Activated CD8-positive, alpha-beta T cell treated with anti-CD3 and anti-CD28 coated beads for 36 hours (primary cell): ENCODE measurements around the gene NFKBIA. TPM values are rescaled to one million over a fixed set of nuclear protein-coding genes. Genes with fewer than 3 reads are reported as not detected.

Source experiments
- ATAC-seq: fragments of 200-7000 bp; cut with Tn5 transposase; one replicate; pipeline ENCODE4 v1.10.0; 2021; ENCODE audit warnings: mild to moderate bottlenecking, moderate library complexity
- CTCF ChIA-PET: fragments of 350-600 bp; sonication (Branson Sonifier 250); formaldehyde crosslinking; loops from one replicate; lab custom pipeline; 2021; ENCODE audit warnings: antibody characterized with exemption; lab: Charles Lee
- POLR2A ChIA-PET: fragments of 350-600 bp; sonication (Branson Sonifier 250); formaldehyde crosslinking; loops from one replicate; lab custom pipeline; 2021; ENCODE audit warnings: antibody characterized with exemption; lab: Charles Lee
- DNase-seq: peaks from one replicate; pipeline ENCODE4 v3.0.0-alpha.2; 2020
- H3K27ac Mint-ChIP-seq: one replicate; pipeline ENCODE4 v1.8.0; 2021; ENCODE audit warnings: mild to moderate bottlenecking, mixed read lengths
- H3K27me3 Mint-ChIP-seq: one replicate; pipeline ENCODE4 v1.8.0; 2021; ENCODE audit warnings: mixed read lengths
- H3K36me3 Mint-ChIP-seq: one replicate; pipeline ENCODE4 v1.8.0; 2021; ENCODE audit warnings: low read depth, mixed read lengths
- H3K4me1 Mint-ChIP-seq: one replicate; pipeline ENCODE4 v1.8.0; 2021; ENCODE audit warnings: low read depth, mixed read lengths
- H3K4me3 Mint-ChIP-seq: one replicate; pipeline ENCODE4 v1.8.0; 2021; ENCODE audit warnings: mild to moderate bottlenecking, moderate library complexity, mixed read lengths
- H3K9me3 Mint-ChIP-seq: one replicate; pipeline ENCODE4 v1.8.0; 2021; ENCODE audit warnings: mixed read lengths
- intact Hi-C: fragments of 100-400 bp; cut with micrococcal nuclease; formaldehyde crosslinking; loops from one replicate; pipeline ENCODE4 v1.10.0; 2022
- total RNA-seq, 2 experiments: library from RNA; stranded (reverse); gene quantifications; one replicate each; pipeline ENCODE4 v1.2.3, GENCODE V29; 2021
- TF ChIP-seq, protein P1 (sequence below): fragments of 200-600 bp; IDR thresholded peaks from one replicate; pipeline ENCODE4 v1.8.0; 2022; ENCODE audit warnings: antibody characterized with exemption, mild to moderate bottlenecking

NFKBIA gene
- total RNA-seq, 2 experiments from 2014 or later = 218 to 227 TPM

DNA sequence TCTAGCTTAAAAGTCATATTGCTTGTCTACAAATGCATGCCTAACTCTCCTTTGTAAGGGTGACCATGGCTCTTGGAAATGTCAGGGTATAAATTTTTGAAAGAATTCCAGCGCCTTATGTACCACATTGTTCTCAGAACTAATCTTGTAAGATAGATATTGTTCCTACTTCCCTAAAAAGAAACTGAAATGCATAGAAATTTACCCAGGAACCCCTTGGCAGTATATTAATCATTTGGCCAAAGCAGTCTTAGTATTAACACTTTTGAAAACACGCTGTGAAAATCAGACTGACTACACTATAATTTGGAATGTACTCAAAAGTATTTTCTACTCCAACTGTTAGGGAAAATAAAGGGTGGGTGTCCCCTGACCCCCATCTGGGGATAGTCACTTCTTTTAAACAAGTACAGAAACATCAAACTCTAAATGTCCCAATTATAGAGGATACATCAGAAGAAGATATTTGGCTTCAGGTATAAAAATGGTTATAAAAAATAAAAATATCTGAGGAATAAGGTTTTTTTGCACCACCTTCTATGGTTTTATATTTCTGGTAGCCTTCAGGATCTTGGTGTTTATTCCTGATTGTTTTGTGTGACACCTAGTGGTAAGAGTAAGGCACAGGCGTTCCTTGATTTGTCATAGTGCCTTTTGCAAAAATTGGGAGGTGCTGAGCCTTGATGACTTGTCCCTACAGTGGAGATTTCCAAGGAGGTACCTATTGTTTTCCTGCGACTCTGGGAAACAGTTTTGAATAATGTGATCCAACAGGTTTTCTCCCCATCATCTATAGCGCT, 2.2 kb upstream of the NFKBIA start:
- no peak overlapping the region for H3K27ac Mint-ChIP-seq
- peaks cover 24% of the 10 kb centered on the region for H3K36me3 Mint-ChIP-seq
- no peaks in the 10 kb centered on the region for H3K27me3 Mint-ChIP-seq
- CTCF ChIA-PET = interaction anchor here (0.6 to 11.9 kb wide), 27 partner anchors 8 to 291 kb away, joined by 3 to 219 read pairs (median 4); partner anchors contain the start of gene PSMA6
- DNase-seq (no peak), ATAC-seq (no peak)
- POLR2A ChIA-PET = interaction anchor here (1.2 to 8.4 kb wide), 4 partner anchors 10 to 95 kb away, joined by 3 to 207 read pairs (median 76); no protein-coding TSS in a partner anchor
- H3K9me3 Mint-ChIP-seq = no peaks in the 10 kb centered on the region
- TF ChIP-seq, protein P1, sequence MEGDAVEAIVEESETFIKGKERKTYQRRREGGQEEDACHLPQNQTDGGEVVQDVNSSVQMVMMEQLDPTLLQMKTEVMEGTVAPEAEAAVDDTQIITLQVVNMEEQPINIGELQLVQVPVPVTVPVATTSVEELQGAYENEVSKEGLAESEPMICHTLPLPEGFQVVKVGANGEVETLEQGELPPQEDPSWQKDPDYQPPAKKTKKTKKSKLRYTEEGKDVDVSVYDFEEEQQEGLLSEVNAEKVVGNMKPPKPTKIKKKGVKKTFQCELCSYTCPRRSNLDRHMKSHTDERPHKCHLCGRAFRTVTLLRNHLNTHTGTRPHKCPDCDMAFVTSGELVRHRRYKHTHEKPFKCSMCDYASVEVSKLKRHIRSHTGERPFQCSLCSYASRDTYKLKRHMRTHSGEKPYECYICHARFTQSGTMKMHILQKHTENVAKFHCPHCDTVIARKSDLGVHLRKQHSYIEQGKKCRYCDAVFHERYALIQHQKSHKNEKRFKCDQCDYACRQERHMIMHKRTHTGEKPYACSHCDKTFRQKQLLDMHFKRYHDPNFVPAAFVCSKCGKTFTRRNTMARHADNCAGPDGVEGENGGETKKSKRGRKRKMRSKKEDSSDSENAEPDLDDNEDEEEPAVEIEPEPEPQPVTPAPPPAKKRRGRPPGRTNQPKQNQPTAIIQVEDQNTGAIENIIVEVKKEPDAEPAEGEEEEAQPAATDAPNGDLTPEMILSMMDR = peak; percentile 86
- intact Hi-C loops = loop anchor here (1.0 kb wide), 1 partner anchor 177 kb away; no protein-coding TSS in a partner anchor
- H3K4me3 Mint-ChIP-seq = no peak overlapping the region
- H3K4me1 Mint-ChIP-seq = peaks cover 20% of the 10 kb centered on the region

DNA sequence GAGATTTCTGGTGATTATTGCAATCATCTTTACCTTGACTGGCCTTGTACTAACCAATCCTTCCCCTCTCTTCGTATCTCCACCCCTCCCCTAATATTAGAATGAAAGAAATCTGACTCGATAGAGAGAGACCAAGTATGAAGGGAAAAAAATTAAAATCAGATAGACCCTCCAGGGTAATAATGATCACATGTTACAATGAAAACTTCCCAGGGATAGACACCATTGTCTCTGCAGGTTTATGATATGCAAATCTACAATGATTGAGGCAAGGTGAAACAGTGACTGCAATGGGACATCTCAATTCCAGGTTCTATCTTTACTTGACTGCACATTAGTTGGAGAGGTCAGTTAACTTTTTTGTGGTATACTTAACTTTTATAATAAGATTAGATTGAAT, 1.5 kb upstream of the NFKBIA start:
- Mint-ChIP-seq H3K27ac (peak overlapping the region; percentile 93), H3K36me3 (peaks cover 30% of the 10 kb centered on the region), H3K9me3 (no peaks in the 10 kb centered on the region), H3K4me3 (peak overlapping the region; percentile 94), H3K4me1 (peaks cover 21% of the 10 kb centered on the region), H3K27me3 (no peaks in the 10 kb centered on the region)
- POLR2A ChIA-PET = interaction anchor here (0.8 to 8.4 kb wide), 8 partner anchors 11 to 262 kb away, joined by 3 to 222 read pairs (median 4); partner anchors contain the start of gene PSMA6
- TF ChIP-seq, protein P1 = no peak
- ATAC-seq (no peak), DNase-seq (no peak)
- intact Hi-C loops = no loop called here
- CTCF ChIA-PET = interaction anchor here (0.6 to 7.1 kb wide), 25 partner anchors 9 to 264 kb away, joined by 3 to 88 read pairs (median 4); partner anchors contain the start of gene PSMA6

DNA sequence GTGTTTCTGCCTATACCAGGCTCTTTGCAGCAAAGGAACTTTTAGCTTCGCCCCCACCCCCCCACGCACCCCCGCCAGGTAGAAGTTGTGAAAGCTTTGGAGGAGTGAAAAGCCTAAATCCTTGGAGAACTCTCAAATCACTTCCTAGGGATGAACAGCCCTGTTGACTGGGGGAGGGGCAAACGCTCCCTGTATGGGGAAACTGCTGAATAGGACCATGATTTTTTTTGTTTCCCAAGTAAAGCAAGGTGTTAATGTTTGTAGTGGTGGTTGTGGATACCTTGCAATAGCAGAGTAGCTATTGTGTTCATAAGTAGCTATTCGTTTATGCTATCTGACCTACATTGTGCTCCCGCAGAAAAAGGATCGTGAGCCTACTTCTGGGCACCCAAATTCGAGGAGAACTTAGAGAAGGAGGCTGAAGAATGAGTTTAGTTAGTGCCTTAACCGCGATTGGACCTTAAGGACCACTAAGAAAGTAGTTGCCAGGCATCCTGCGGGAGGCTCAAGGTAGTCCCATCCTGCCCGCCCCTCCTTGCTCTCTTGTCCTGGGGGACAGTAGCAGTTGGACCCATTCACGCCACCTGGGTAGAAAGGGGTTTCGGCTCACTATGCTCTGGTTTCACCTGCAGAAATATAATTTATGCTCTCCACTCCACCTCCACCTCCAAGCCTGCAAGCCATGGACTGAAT, 901 bp upstream of the NFKBIA start:
- Mint-ChIP-seq H3K9me3 (no peaks in the 10 kb centered on the region), H3K27me3 (no peaks in the 10 kb centered on the region), H3K4me3 (peak overlapping the region; percentile 94), H3K27ac (peak overlapping the region; percentile 93), H3K4me1 (peaks cover 28% of the 10 kb centered on the region), H3K36me3 (peaks cover 37% of the 10 kb centered on the region)
- intact Hi-C loops = loop anchor here (2.0 kb wide), 1 partner anchor 113 kb away; the partner anchor contains the start of gene PSMA6
- ATAC-seq (no peak), DNase-seq (no peak)
- ChIA-PET CTCF (interaction anchor here (0.6 to 7.1 kb wide), 32 partner anchors 10 to 279 kb away, joined by 3 to 88 read pairs (median 4); partner anchors contain the start of gene PSMA6), POLR2A (interaction anchor here (0.6 to 8.4 kb wide), 31 partner anchors 12 to 531 kb away, joined by 3 to 222 read pairs (median 5); partner anchors contain the start of genes BAZ1A, FAM177A1, PPP2R3C and PRORP)
- TF ChIP-seq, protein P1 = no peak

DNA sequence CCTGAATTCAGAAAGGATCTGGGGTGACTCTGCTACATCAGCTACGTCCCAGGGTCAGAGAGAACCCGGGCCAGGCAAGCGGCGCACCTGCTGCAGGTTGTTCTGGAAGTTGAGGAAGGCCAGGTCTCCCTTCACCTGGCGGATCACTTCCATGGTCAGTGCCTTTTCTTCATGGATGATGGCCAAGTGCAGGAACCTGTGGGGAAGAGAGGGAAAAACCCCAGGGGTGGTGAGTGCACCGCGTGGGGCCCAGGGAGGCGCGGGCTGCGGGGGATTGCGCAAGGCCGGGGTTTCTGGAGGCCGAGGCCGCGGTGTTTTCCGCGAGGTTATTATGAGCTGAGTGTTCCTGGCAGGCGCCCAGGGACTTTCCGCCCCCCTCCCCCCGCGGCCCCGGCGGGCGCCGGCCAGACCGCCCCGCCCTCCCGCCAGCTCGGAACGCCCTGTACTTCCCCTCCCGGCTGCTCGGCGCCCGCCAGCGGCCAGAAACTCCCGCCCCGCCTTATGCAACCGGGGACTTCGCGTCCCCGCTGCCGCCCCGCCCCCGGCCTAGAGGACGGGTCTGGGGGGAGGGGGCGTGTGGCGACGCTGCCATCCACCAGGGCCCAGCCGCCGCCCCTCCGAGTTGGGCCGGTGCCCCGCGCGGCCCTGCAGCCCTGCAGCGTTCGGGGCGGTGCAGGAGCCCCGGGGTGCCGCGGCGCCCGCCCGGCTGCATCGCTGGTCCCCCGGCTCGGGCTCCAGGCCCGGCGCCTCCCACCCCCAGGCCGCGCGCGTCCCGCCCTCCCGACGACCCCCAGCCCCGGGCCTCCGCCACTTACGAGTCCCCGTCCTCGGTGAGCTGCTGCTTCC, 723 bp downstream of the NFKBIA start:
- peaks cover 36% of the 10 kb centered on the region for H3K4me1 Mint-ChIP-seq
- peak overlapping the region; percentile 94 for H3K4me3 Mint-ChIP-seq
- intact Hi-C loops = loop anchor here (2.0 to 5.0 kb wide), 3 partner anchors 37 to 111 kb away; partner anchors contain the start of gene PSMA6
- TF ChIP-seq, protein P1 = no peak
- peak; percentile 53 for ATAC-seq
- H3K27me3 Mint-ChIP-seq = no peaks in the 10 kb centered on the region
- peak; percentile 96 for DNase-seq
- H3K9me3 Mint-ChIP-seq = no peaks in the 10 kb centered on the region
- H3K27ac Mint-ChIP-seq = peak overlapping the region; percentile 97
- ChIA-PET CTCF (interaction anchor here (1.0 to 7.1 kb wide), 19 partner anchors 11 to 262 kb away, joined by 3 to 88 read pairs (median 8); partner anchors contain the start of gene PSMA6), POLR2A (interaction anchor here (0.7 to 8.4 kb wide), 39 partner anchors 12 to 530 kb away, joined by 3 to 222 read pairs (median 5); partner anchors contain the start of genes BAZ1A, FAM177A1, PPP2R3C and PRORP)
- H3K36me3 Mint-ChIP-seq = peaks cover 47% of the 10 kb centered on the region
